HG03521 (cell line): ENCODE data around the gene COX6A2.
"Not testable (repeated sequence)": the region's sequence is repeated elsewhere in the genome, so short reads cannot be mapped to it uniquely, and the experiment has no call there.

ENCODE experiments used
- ATAC-seq: cut with Tn5 transposase; IDR thresholded peaks from one replicate; pipeline ENCODE4 v1.9.1; 2021; ENCODE audit warnings: mild to moderate bottlenecking, moderate library complexity; ENCODE audit not compliant: unreplicated experiment

Gene COX6A2

DNA sequence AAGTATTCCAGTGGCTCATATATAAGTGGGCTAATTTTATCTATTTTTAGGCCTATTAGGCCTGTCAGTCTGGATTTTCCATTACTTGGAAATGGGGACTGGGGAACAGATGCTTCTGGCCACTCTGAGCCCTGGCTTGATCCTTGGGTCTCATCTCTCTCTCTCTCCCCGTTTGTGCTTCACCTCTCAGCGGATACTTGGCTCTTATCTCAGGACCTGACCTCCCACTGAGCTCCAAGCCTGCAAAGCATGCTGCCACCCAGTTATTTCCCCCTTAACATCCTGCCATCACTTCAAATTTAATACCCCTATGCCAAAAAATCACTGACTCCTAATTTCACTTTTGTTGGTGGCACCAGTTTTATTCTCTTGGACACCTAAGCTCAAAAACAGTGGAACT, 10.3 kb upstream of the COX6A2 start:
- no peak for ATAC-seq

DNA sequence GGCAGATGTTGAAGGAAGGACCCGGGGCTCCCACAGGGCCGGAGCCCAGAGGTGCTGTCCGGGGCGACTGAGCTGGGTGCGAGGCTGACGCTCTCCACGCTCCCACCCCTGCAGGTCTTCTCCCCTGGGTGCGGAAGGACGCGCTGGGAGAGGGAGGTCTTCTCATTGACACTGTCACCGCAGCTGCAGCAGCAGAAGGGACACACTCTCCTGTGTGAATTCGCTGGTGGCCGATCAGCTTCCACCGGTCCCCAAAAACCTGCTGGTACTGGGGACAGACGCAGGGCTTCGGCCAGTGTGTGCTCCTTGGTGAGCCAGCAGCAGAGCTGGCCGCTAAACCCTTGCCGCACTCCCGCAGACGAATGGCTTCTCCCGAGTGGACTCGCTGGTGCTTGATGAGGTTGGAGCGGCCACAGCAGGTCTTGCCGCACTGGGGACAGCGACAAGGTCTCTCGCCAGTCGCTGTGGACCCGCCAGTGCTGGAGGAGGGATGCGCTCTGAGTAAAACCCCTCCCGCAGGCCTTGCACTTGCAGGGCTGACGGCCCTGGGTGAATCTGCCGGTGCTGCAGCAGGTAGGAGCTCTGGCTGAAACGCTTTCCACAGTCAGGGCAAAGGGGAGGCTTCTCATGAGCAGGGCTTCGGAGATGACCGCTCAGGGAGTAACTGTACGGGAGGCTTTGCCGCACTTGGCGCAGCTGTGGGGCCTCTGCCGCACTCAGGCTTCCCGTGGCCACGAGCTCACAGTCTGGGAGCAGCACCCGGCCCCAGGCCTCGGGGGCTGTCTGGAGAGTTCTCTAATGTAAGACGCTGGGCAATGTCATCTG, 8.3 kb upstream of the COX6A2 start:
- no peak for ATAC-seq

DNA sequence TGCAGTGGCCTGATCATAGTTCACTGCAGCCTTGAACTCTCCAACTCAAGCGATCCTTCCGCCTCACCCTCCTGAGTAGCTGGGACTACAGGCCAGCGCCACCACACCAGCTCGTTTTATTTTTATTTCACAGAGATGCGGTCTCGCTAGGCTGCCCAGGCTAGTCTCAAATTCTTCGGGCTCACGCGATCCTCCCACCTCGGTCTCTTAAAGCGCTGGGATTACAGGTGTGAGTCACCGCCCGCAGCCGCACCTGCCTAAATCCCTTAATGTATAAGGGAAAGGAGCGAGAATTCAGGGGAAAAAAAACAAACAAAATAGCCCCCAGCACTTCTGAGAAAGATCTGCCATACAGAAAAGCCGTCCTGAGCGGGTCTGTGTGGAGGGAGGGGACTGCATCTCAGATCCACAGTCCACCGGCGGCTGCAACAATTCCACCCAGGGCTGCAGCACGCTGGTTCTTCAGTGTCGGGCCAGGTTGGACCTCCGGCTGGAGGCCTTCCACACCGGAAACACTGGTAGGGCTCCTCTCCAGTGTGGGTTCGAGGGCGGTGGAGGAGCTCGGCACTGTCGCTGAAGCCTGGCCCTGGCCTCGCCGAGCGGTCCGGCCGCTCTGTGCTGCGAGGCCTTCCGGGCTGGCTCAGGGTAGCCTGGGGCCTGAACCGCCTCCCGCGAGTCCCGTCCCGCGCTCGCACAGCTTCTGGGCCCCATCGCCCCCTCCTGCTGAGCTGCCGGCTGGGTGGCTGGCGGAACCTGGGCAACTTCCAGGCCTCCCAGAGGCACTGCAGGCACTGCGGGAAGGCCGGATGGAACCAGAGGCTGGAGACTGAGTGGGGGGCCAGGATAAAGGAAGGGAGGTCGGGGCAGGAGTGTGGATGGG, 7.4 kb upstream of the COX6A2 start:
- ATAC-seq: no peak

DNA sequence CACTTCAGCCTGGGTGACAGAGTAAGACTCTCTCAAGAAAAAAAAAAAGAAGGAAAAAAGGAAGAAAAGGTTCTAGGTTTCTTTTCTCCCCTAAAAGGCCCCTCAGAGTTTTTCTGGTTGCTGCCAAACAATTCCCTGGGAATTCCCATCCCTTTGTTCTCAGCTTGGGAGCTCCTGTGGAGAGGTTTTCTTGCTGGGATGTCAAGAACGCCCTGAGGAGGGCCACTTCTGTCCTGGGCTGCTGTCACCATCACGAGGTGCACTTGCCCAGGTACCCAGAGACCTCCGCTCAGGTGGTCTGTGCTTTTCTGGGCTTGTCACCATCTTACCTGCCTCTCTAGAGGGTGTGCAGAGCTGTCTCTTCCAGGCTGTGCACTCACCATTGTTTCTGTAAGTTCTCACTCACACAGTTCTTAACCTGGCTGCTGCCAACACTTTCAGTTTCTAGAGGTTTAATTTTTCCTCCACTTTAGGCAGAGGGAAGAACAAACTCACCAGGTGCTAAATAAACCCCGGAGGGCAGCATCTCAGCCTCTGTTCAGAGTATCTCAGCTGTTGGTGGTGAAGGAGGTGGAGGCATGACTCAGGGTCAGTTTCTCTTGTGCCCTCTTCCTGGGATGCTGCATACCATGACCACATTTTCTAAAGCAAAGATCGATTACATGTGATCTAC, 2.4 kb upstream of the COX6A2 start:
- ATAC-seq: no peak

DNA sequence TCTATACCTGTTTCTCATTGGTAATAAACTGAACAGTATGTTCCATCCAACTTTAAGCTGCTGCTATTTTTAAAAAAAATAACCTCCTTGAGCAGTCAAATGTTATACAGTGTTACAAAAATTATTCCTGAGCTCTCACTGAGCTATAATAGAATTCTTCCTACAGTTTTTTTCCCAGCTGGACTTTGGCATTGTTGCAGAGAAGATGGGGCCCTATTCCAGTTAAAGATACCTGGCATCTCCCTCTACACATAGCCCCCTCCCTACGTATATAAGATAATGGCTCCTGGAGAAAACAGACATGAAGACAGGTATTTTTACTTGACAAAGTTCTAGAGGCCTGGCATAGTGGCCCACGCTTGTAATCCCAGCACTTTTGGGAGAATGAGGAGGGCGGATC, 1.6 kb upstream of the COX6A2 start:
- ATAC-seq: no peak

DNA sequence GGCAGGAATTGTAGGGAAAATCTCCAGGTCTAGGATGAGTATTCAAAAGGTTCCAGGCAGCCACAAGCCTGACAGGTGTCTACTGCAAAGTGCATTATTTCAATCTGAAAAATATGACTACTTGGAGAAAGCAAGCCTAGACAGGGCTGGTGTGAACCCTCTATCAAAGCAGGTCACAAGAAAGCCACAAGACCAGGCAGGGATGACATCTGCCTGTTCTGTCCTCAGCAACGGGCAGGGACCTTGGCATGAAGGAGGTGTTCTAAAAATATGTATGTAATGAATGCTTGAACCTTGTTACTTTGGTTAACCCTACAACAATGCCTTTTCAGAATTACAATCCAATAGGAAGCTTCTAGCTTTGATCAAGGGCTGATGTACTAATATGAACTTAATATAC, 1.2 kb upstream of the COX6A2 start:
- ATAC-seq: no peak

DNA sequence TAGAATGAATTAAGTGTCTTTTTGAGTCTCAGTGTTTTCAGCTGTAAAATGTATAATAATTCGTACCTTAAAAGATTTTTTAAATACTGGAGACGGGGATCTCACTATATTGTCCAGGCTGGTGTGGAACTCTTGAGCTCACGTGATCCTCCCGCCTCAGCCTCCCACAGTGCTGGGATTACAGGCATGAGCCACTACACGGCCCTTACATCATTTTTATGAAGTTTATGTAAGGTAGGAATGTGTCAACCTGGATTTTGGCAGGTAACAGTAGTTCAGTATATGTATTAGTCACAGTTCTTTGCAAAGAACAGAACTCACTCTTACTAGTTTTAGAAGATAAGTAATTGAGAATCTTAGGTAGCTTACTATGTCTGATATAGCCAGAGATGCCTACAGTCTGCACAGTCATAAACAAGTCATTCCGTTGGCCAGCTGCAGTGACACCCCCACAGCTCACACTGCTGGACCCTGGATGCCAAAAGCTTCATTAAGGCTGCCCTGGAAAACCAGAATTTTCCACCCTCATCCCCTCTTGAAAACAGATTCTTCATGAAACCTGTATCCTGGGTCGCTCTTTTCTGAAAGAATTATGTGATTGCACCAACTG, 583 bp upstream of the COX6A2 start:
- no peak for ATAC-seq

DNA sequence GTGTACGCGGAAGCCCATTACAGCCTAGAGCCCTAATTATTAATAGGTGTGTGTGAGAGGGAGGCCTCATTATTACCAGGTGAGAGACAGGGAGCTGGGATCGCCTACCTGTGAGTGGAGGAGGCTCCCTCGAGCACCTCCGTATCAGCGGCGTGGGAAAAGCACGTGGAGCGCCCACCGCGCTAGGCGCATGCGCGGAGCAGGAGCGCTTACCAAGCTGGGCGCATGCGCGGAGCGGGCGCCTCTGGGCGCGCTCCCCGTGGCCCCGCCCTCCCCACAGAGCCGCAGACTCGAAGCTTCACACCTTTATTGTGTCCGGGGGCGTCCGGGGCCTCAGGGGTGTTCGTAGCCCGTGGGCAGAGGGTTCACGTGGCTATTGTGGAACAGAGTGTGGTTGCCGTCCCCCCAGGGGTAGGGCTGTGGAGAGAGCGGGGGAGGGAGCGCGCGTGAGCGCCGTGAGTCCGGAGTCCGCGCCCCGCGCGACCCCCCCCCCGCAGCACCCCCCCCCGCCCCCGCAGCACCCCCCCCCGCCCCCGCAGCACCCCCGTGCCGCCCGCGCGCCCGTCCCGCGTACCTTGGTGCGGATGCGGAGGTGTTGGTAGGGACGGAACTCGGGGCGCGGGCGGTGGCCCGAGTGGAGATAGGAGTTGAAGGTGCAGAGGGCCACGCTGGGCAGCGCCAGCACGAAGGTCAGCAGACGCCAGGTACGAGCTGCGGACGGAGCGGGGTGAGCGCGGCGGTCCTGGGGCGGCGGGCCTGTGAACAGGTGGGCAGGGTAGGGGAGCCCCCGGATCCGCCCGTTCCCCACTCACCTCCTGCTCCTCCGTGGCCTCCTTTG, 500 bp downstream of the COX6A2 start:
- no peak for ATAC-seq

DNA sequence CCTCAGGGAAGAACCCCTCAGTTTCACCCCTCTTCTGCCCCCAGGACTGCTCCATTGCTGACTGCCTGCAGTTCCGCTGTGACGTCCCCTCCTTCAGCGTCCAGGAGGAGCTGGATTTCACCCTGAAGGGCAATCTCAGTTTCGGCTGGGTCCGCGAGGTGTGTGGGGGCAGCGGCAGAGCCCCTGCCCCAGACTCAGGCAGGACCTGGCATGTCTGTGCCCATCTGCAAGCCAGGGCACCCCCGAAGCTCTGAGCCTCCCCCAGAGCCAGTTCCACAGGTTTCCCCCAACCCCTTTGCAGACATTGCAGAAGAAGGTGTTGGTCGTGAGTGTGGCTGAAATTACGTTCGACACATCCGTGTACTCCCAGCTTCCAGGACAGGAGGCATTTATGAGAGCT, 4.4 kb downstream of the COX6A2 start:
- ATAC-seq: no peak

DNA sequence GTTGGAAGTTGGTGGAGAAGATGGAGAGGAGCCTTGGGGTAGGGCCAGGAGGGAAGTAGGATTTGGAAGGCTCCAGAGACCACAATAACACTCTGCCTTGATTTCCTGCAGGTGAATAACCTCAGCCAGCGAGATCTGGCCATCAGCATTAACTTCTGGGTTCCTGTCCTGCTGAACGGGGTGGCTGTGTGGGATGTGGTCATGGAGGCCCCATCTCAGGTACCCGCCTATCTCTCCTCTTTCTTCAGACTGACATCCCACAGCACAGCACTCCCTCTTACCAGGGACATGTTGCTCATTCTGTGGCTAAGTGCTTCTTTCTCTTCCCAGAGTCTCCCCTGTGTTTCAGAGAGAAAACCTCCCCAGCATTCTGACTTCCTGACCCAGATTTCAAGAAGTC, 4.9 kb downstream of the COX6A2 start:
- no peak for ATAC-seq

DNA sequence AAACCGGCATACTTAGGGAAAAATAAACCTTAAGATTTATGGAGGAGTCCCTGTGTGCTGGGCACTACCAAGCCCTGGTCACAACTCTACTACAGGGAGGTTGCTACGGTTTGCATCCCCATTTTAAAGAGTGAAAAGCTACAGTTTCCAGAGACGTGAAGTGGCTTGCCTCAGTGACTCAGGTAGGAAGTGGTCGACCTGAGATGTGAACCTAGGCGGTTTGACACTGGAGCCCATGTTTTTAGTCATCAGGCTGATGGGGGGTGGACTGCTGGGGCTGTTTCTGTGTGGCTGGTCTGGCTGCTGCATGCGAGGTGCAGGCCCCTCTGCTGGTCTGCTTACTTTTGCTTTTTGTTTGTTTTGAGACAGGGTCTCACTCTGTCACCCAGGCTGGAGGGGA, 6.6 kb downstream of the COX6A2 start:
- peak; percentile 71 for ATAC-seq

DNA sequence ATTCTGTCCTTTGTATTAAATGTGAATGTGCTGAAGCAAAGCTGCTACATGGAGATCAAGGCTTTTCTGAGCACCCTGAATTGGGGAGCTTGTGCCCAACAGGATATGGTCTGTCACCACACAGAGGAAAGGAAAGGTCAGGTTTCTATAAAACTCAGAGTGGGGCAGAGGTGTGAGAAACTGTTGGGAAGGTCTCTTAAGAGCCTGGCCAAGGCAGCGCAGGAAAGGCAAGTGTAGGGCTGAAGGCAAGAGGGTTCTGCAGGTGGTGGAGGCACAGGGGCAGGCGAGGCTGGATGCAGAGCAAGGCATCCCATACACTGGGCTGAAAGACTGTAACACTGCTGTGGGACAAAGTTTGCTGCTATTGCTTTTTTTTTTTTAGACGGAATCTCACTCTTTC, 8.1 kb downstream of the COX6A2 start:
- no peak for ATAC-seq

DNA sequence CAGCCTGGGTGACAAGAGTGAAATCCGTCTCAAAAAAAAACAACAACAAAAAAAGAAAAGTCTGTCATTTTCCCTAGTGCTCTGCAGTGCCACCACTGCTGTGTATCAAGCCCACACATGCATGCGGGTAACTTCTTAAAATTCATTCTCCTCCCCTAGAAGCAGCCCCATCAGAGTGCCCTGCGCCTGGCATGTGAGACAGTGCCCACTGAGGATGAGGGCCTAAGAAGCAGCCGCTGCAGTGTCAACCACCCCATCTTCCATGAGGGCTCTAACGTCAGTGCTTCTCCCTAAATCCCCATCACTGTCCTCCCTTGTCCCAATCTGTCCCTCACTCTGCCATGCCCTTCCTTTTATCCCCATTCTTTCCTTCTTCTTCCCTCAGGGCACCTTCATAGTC, 10.2 kb downstream of the COX6A2 start:
- no peak for ATAC-seq

DNA sequence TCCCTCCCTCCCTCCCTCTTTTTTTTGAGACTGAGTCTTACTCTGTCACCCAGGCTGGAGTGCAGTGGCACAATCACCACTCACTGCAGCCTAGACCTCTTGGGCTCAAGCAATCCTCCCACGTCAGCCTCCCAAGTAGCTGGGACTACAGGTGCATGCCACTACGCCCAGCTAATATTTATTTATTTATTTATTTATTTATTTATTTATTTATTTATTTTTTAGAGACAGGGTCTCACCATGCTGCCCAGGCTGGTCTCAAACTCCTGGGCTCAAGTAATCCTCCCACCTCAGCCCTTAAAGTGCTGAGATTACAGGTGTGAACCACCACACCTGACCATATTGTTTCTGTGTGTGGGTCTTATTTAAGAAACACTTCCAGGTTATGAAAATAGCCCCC, 11.1 kb downstream of the COX6A2 start:
- ATAC-seq: not testable (repeated sequence)

DNA sequence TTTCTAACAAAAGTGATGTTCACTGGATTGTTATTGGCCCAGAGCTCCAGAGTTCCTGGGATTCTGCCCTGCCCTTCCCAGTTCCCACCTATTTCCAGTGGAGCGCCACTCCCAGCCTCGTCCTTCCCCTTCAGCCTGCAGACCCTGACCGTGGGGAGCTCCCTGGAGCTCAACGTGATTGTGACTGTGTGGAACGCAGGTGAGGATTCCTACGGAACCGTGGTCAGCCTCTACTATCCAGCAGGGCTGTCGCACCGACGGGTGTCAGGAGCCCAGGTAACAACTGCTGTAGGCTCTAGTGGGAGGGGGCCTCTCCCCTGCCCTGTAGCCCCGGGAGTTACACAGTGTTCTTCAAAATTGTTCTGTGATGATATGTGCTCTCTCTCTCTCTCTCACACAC, 11.8 kb downstream of the COX6A2 start:
- no peak for ATAC-seq

DNA sequence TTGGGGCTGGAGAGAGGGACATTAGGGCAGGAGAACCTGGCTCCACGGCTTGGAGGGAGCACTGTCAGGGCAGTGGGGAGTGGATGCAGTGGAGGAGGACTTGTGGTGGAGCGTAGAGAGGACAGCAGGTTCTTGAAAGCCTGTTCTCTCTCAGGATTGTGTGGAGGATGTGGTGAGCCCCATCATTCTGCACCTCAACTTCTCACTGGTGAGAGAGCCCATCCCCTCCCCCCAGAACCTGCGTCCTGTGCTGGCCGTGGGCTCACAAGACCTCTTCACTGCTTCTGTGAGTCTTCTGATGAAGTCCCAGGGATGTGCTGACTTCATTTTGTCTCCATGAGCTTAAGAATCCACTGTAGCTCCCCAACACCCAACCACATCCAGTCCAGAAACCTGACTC, 13.5 kb downstream of the COX6A2 start:
- ATAC-seq: no peak

DNA sequence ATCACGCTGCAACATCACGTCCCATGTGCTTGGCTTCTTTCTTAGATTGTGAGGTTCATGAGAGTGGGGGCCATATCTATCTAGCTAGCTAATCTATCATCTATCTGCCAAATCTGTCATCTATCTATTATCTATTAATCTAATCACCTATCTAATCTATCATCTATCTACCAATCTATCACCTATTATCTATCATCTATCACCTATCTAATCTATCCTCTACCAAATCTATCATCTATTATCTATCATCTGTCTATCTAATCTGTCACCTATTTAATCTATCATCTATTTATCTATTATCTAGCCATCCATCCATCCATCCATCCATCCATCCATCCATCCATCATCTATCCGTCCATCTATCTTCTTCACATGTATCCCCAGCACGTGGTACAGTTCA, 14.2 kb downstream of the COX6A2 start:
- ATAC-seq: no peak

DNA sequence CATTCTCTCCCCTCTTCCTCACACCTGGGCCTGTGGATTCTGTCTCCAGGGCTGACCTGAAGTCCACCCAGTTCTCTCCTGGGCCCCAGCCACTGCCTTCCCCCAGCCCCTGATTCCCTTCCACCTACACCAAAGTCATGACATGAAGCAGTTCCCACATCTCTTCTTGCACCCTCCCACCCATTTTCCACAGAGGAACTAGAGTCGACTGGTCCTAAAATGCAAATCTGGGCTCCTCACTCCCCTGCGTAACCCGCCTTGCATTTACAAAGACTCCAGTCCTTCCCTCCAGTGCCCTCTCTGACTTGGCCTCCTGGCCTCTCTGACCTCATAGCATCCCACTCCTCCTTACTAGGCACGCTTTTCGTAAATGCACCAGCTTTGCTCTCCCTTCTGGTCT, 14.8 kb downstream of the COX6A2 start:
- ATAC-seq: no peak

DNA sequence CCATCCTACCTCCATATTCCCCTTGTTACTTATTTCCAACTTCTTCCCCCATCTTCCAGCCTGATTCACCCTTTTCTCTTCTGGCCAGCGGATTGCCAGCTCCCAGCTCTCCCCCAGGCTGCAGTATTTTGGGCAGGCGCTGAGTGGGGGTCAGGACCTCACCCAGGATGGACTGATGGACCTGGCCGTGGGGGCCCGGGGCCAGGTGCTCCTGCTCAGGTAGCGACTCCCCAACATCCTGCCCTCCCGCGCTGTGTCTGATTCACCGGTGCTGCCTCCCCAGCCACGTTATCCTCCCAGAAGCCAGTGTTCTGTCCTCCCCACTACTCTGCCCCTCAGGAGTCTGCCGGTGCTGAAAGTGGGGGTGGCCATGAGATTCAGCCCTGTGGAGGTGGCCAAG, 15.4 kb downstream of the COX6A2 start:
- ATAC-seq: no peak
